T-cell (primary cell): Measurements from ENCODE around the gene PDIA3. TPM values are rescaled to one million over a fixed set of nuclear protein-coding genes. Genes with fewer than 3 reads are reported as not detected.

Experiments used
- ATAC-seq, 4 experiments: fragments of 200-7000 bp in 3 of 4; fragments of 150-1000 bp in 1 of 4; cut with Tn5 transposase; replicated peaks in 1 of 4; 1 replicate in 3 of 4; 2 replicates in 1 of 4; pipeline ENCODE4 v1.10.0; 2021; ENCODE audit warnings: moderate library complexity in 3 of 4, mild to moderate bottlenecking in 2 of 4, moderate number of reproducible peaks in 1 of 4
- CTCF ChIA-PET, 2 donors: fragments of 300-600 bp; sonication (Branson Sonifier 250); formaldehyde crosslinking; loops; one replicate each; lab custom pipeline; 2022; ENCODE audit warnings: antibody characterized with exemption in 2 of 2; lab: Charles Lee
- POLR2A ChIA-PET, 2 donors: fragments of 300-600 bp; sonication (Branson Sonifier 250); formaldehyde crosslinking; loops; one replicate each; lab custom pipeline; 2022; ENCODE audit warnings: antibody characterized with exemption in 2 of 2; lab: Charles Lee
- DNase-seq, 35 experiments: peaks; one replicate each; pipeline versions ENCODE4 v3.0.0 to v3.0.0-alpha.2; 2013 to 2023
- H3K27ac ChIP-seq: one replicate; pipeline ENCODE4 v1.5.1; 2013; ENCODE audit warnings: low read length
- H3K27me3 ChIP-seq, 2 experiments: replicated peaks in 1 of 2; 1 replicate in 1 of 2; 2 replicates in 1 of 2; pipeline versions ENCODE4 v1.6.1 to v1.7.0; 2013; ENCODE audit warnings: low read length in 1 of 2, mixed read lengths in 1 of 2; ENCODE audit not compliant: control insufficient read depth in 2 of 2, insufficient read depth in 2 of 2; ENCODE audit errors: extremely low read depth in 1 of 2
- H3K36me3 ChIP-seq, 2 donors: 1 replicate in 1 of 2; 2 replicates in 1 of 2; pipeline versions ENCODE4 v1.6.1 to v1.7.0; 2013; ENCODE audit warnings: low read length in 1 of 2; ENCODE audit not compliant: control insufficient read depth in 2 of 2, insufficient read depth in 1 of 2; ENCODE audit errors: extremely low read depth in 1 of 2
- H3K4me1 ChIP-seq, 2 experiments: 1 replicate in 1 of 2; 2 replicates in 1 of 2; pipeline versions ENCODE4 v1.6.1 to v1.7.0; 2013; ENCODE audit warnings: low read length in 2 of 2, mixed read lengths in 1 of 2; ENCODE audit not compliant: insufficient read depth in 2 of 2, control insufficient read depth in 1 of 2; ENCODE audit errors: extremely low read depth in 1 of 2
- H3K4me3 ChIP-seq, 2 donors: 1 replicate in 1 of 2; 2 replicates in 1 of 2; pipeline versions ENCODE4 v1.5.1 to v1.7.0; 2013; ENCODE audit warnings: mild to moderate bottlenecking in 2 of 2, low read length in 1 of 2, moderate library complexity in 1 of 2; ENCODE audit not compliant: control insufficient read depth in 1 of 2; ENCODE audit errors: extremely low read depth in 1 of 2
- H3K9me3 ChIP-seq: 2 replicates; pipeline ENCODE4 v1.7.0; 2013
- H3K27ac Mint-ChIP-seq, 2 donors: one replicate each; pipeline ENCODE4 v1.8.0; 2020 to 2021; ENCODE audit warnings: mild to moderate bottlenecking in 2 of 2, mixed read lengths in 2 of 2
- H3K27me3 Mint-ChIP-seq, 2 donors: one replicate each; pipeline ENCODE4 v1.8.0; 2021 to 2022; ENCODE audit warnings: mixed read lengths in 2 of 2
- H3K36me3 Mint-ChIP-seq: one replicate; pipeline ENCODE4 v1.8.0; 2021; ENCODE audit warnings: mixed read lengths
- H3K4me1 Mint-ChIP-seq, 3 donors: one replicate each; pipeline ENCODE4 v1.8.0; 2020 to 2022; ENCODE audit warnings: mixed read lengths in 3 of 3, mild to moderate bottlenecking in 1 of 3
- H3K4me3 Mint-ChIP-seq, 3 donors: one replicate each; pipeline ENCODE4 v1.8.0; 2020 to 2022; ENCODE audit warnings: mild to moderate bottlenecking in 3 of 3, mixed read lengths in 3 of 3, moderate library complexity in 3 of 3
- H3K9me3 Mint-ChIP-seq, 3 donors: one replicate each; pipeline ENCODE4 v1.8.0; 2020 to 2022; ENCODE audit warnings: mixed read lengths in 3 of 3
- WGBS: methylation state at CpG from one replicate; pipeline ENCODE4 v1.1.5; 2013; ENCODE audit warnings: missing lambda C conversion rate; ENCODE audit not compliant: insufficient coverage; 5-methylcytosine and 5-hydroxymethylcytosine counted together
- total RNA-seq, 35 experiments: library from RNA in 6 of 35; stranded (reverse) in 6 of 35; fragments of 120-200 nt in 1 of 35; gene quantifications; one replicate each; pipeline versions ENCODE4 v1.2.1 to v1.2.4 and lab custom pipeline; 2013 to 2026

The PDIA3 gene
- total RNA-seq, 5 donors from 2014 or later (not counting 1 experiment from before 2014, with no cell fraction given) = 151 to 231 (median 190) TPM

GRCh38 chr15:43789409-43789808 lies 43.2 kb downstream of the PDIA3 start:
- no peaks in the 10 kb centered on the region for H3K9me3 Mint-ChIP-seq
- POLR2A ChIA-PET = interaction anchor here (0.6 kb wide), 3 partner anchors 20 to 499 kb away, joined by 3 to 6 read pairs (median 3); partner anchors contain the start of genes GOLM2 (in 1 of the 2) and MFAP1 (in 1 of the 2)
- peaks cover 14 to 24% (median 22%) of the 10 kb centered on the region in 3 donors for H3K4me1 Mint-ChIP-seq
- Histone ChIP-seq H3K36me3 (peaks cover 0 to 11% of the 10 kb centered on the region in 2 donors), H3K27me3 (no peaks in the 10 kb centered on the region), H3K4me1 (peaks cover 16 to 24% of the 10 kb centered on the region in 2 experiments), H3K27ac (no peak overlapping the region), H3K4me3 (no peak overlapping the region), H3K9me3 (no peaks in the 10 kb centered on the region)
- no peak overlapping the region for H3K4me3 Mint-ChIP-seq
- WGBS = 100% methylated on average over 1 of the region's 3 CpGs
- DNase-seq (no peak), ATAC-seq (no peak)
- peak overlapping the region in 1 of 2 donors; percentile 9 for H3K27ac Mint-ChIP-seq
- CTCF ChIA-PET = no interaction called here
- peaks cover 12% of the 10 kb centered on the region for H3K36me3 Mint-ChIP-seq
- H3K27me3 Mint-ChIP-seq = no peaks in the 10 kb centered on the region

GRCh38 chr15:43791993-43792760 lies 45.9 kb downstream of the PDIA3 start, which contains the start of gene SERF2:
TSS of gene SERF2 (plus strand) at chr15:43792320. CDS start at chr15:43792377, 57 bp downstream.
- peak; percentile 94 to 97 (median 96) for ATAC-seq
- Mint-ChIP-seq H3K36me3 (peaks cover 33% of the 10 kb centered on the region), H3K4me3 (peak within 1 kb of the TSS; percentile 89 to 95 (median 93)), H3K27ac (peak within 1 kb of the TSS; percentile 95 to 97), H3K27me3 (no peaks in the 10 kb centered on the region), H3K9me3 (no peaks in the 10 kb centered on the region), H3K4me1 (peaks cover 41 to 49% (median 48%) of the 10 kb centered on the region in 3 donors)
- Histone ChIP-seq H3K36me3 (peaks cover 5 to 39% of the 10 kb centered on the region in 2 donors), H3K4me3 (peak within 1 kb of the TSS; percentile 93 to 99), H3K4me1 (peaks cover 19 to 35% of the 10 kb centered on the region in 2 experiments), H3K9me3 (no peaks in the 10 kb centered on the region), H3K27ac (peak within 1 kb of the TSS; percentile 94), H3K27me3 (no peaks in the 10 kb centered on the region)
- DNase-seq = peak; percentile 97 to 100 (median 99)
- POLR2A ChIA-PET = interaction anchor here (0.5 to 1.1 kb wide), 6 partner anchors 22 to 303 kb away, joined by 3 to 5 read pairs (median 4); partner anchors contain the start of gene MFAP1 (in 1 of the 2)
- WGBS = under 1% methylated on average over 61 of the region's 66 CpGs
- CTCF ChIA-PET = interaction anchor here in 1 of 2 donors (0.6 to 1.2 kb wide), 3 partner anchors 15 to 42 kb away, joined by 8 to 10 read pairs (median 8); partner anchors contain the start of gene ELL3

- H3K4me1 ChIP-seq = peaks cover 19 to 35% of the 10 kb centered on the region in 2 experiments
- no peaks in the 10 kb centered on the region for H3K27me3 ChIP-seq
- CTCF ChIA-PET = interaction anchor here in 1 of 2 donors (0.6 kb wide), 1 partner anchor 43 kb away, joined by 8 read pairs; no protein-coding TSS in a partner anchor
- POLR2A ChIA-PET = interaction anchor here (0.5 to 1.1 kb wide), 5 partner anchors 23 to 304 kb away, joined by 3 to 5 read pairs (median 4); partner anchors contain the start of gene MFAP1 (in 2 of the 2)
- H3K27me3 Mint-ChIP-seq = no peaks in the 10 kb centered on the region
- peaks cover 5 to 40% of the 10 kb centered on the region in 2 donors for H3K36me3 ChIP-seq
- peaks cover 33% of the 10 kb centered on the region for H3K36me3 Mint-ChIP-seq
- WGBS = under 1% methylated on average over 25 of the region's 33 CpGs
- H3K9me3 ChIP-seq = no peaks in the 10 kb centered on the region
- H3K27ac Mint-ChIP-seq = peak overlapping the region; percentile 95 to 97
- ATAC-seq (no peak), DNase-seq (peak in 6 of 35 experiments; percentile 9 to 41 (median 16))
- H3K4me3 Mint-ChIP-seq = peak overlapping the region; percentile 89 to 95 (median 93)
- H3K4me1 Mint-ChIP-seq = peaks cover 41 to 52% (median 50%) of the 10 kb centered on the region in 3 donors
- no peaks in the 10 kb centered on the region for H3K9me3 Mint-ChIP-seq
- H3K27ac ChIP-seq = peak overlapping the region; percentile 94
- H3K4me3 ChIP-seq = peak overlapping the region; percentile 93 to 99
Measured at GRCh38 chr15:43792761-43793476, 46.7 kb downstream of the PDIA3 start.

- peaks cover 19 to 35% of the 10 kb centered on the region in 2 experiments for H3K4me1 ChIP-seq
- H3K4me3 ChIP-seq = peak overlapping the region; percentile 93 to 99
- no peaks in the 10 kb centered on the region for H3K9me3 ChIP-seq
- CTCF ChIA-PET = no interaction called here
- Mint-ChIP-seq H3K36me3 (peaks cover 39% of the 10 kb centered on the region), H3K27ac (peak overlapping the region; percentile 95 to 97), H3K4me3 (peak overlapping the region; percentile 89 to 95 (median 93)), H3K4me1 (peaks cover 47 to 56% (median 55%) of the 10 kb centered on the region in 3 donors), H3K9me3 (no peaks in the 10 kb centered on the region), H3K27me3 (no peaks in the 10 kb centered on the region)
- ATAC-seq = no peak
- WGBS = 94% methylated on average over 7 of the region's 10 CpGs
- POLR2A ChIA-PET = interaction anchor here in 1 of 2 donors (1.0 kb wide), 1 partner anchor 31 kb away, joined by 4 read pairs; the partner anchor contains the start of gene MFAP1
- no peak for DNase-seq
- peak overlapping the region; percentile 94 for H3K27ac ChIP-seq
- peaks cover 5 to 45% of the 10 kb centered on the region in 2 donors for H3K36me3 ChIP-seq
- no peaks in the 10 kb centered on the region for H3K27me3 ChIP-seq
Measured at GRCh38 chr15:43793647-43794046, 47.4 kb downstream of the PDIA3 start.

- Histone ChIP-seq H3K4me1 (peaks cover 19 to 38% of the 10 kb centered on the region in 2 experiments), H3K36me3 (peaks cover 5 to 53% of the 10 kb centered on the region in 2 donors), H3K27me3 (no peaks in the 10 kb centered on the region), H3K9me3 (no peaks in the 10 kb centered on the region), H3K4me3 (no peak overlapping the region), H3K27ac (no peak overlapping the region)
- ChIA-PET POLR2A (interaction anchor here (1.0 to 1.1 kb wide), 2 partner anchors 28 to 42 kb away, joined by 3 to 4 read pairs; no protein-coding TSS in a partner anchor), CTCF (no interaction called here)
- Mint-ChIP-seq H3K27ac (peak overlapping the region; percentile 95 to 97), H3K4me1 (peaks cover 52 to 62% (median 59%) of the 10 kb centered on the region in 3 donors), H3K4me3 (peak overlapping the region; percentile 89 to 95 (median 93)), H3K9me3 (no peaks in the 10 kb centered on the region), H3K27me3 (no peaks in the 10 kb centered on the region), H3K36me3 (peaks cover 46% of the 10 kb centered on the region)
- ATAC-seq = no peak
- whole genome bisulfite sequencing = 100% methylated on average over 3 of the region's 9 CpGs
- DNase-seq = no peak
Measured at GRCh38 chr15:43794269-43795037, 48.2 kb downstream of the PDIA3 start.
